ENCODE measurements around the gene CNTNAP4.

CNTNAP4 gene

GRCh38 chr16:76579277-76579922, 302.2 kb downstream of the CNTNAP4 start:
- no peak for TF ChIP-seq CTCF (IDR thresholded peaks at IDR 0.05; ENCODE audit: control extremely low read depth, extremely low read depth, low read depth, missing control alignments)
- DNase-seq (ENCODE audit: extremely low spot score): no peak
- POLR2A ChIA-PET: no interaction called here
- CTCF ChIA-PET: interaction anchor here (1.2 kb wide), 1 partner anchor 23 kb away, joined by 4 read pairs; no protein-coding TSS in a partner anchor

- ChIA-PET CTCF (no interaction called here), POLR2A (no interaction called here)
- DNase-seq (ENCODE audit: extremely low spot score): no peak
- TF ChIP-seq CTCF (IDR thresholded peaks at IDR 0.05; ENCODE audit: control extremely low read depth, extremely low read depth, low read depth, missing control alignments): no peak
These were observed 306.3 kb downstream of the CNTNAP4 start for GRCh38 chr16:76583466-76583865.

GRCh38 chr16:76583945-76584344, 306.7 kb downstream of the CNTNAP4 start:
- CTCF ChIA-PET: no interaction called here
- TF ChIP-seq CTCF (IDR thresholded peaks at IDR 0.05; ENCODE audit: control extremely low read depth, extremely low read depth, low read depth, missing control alignments): no peak
- DNase-seq (ENCODE audit: extremely low spot score): no peak
- POLR2A ChIA-PET: no interaction called here

- no peak for TF ChIP-seq CTCF (IDR thresholded peaks at IDR 0.05; ENCODE audit: control extremely low read depth, extremely low read depth, low read depth, missing control alignments)
- no peak for DNase-seq (ENCODE audit: extremely low spot score)
- ChIA-PET CTCF (no interaction called here), POLR2A (no interaction called here)
These were observed 321.3 kb downstream of the CNTNAP4 start for GRCh38 chr16:76598498-76598897.

GRCh38 chr16:76607317-76607716, 330.1 kb downstream of the CNTNAP4 start:
- no peak for TF ChIP-seq CTCF (IDR thresholded peaks at IDR 0.05; ENCODE audit: control extremely low read depth, extremely low read depth, low read depth, missing control alignments)
- ChIA-PET POLR2A (no interaction called here), CTCF (no interaction called here)
- DNase-seq (ENCODE audit: extremely low spot score): no peak
